ENCODE measurements around the gene PCP4L1. TPM values are rescaled to one million over a fixed set of nuclear protein-coding genes. Genes with fewer than 3 reads are reported as not detected.
A peak's percentile ranks its signal among the peaks of the same experiment; 100 is the strongest.

Gene PCP4L1
- total RNA-seq, 4 donors from 2014 or later: 6.9 to 52.7 (median 9.6) TPM

DNA sequence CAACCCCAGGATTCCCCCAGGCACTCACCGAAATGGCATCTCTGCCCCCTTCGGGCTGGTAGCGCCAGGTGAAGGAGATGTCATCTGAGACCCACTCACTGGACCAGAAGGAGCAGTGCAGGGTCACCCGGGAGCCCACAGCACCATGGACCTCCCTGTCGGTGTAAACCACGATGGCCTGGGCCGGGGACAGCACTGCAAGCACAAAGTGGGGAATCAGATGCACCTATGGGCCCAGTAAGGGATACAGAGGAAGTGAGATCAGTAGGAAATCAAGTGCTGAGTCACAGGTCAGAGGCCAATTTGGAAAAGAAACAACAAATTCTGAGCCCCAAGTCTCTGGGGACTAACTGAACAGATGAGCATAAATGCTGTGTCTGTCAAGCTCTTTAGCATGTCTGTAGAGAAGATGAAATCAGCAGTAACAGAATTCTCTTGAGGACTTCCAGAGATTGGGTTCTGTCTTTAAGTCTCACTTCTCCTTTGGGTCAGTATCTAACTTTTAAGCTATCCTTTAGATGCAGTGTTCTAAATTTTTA is 48.8 kb downstream of the PCP4L1 start:
- TF ChIP-seq, protein P1, sequence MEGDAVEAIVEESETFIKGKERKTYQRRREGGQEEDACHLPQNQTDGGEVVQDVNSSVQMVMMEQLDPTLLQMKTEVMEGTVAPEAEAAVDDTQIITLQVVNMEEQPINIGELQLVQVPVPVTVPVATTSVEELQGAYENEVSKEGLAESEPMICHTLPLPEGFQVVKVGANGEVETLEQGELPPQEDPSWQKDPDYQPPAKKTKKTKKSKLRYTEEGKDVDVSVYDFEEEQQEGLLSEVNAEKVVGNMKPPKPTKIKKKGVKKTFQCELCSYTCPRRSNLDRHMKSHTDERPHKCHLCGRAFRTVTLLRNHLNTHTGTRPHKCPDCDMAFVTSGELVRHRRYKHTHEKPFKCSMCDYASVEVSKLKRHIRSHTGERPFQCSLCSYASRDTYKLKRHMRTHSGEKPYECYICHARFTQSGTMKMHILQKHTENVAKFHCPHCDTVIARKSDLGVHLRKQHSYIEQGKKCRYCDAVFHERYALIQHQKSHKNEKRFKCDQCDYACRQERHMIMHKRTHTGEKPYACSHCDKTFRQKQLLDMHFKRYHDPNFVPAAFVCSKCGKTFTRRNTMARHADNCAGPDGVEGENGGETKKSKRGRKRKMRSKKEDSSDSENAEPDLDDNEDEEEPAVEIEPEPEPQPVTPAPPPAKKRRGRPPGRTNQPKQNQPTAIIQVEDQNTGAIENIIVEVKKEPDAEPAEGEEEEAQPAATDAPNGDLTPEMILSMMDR (IDR thresholded peaks at IDR 0.05): no peak
- no peak for TF ChIP-seq POLR2A (IDR thresholded peaks at IDR 0.05)
- intact Hi-C loops (cut with DNase I): no loop called here
- H3K9me3 ChIP-seq: no peaks in the 10 kb centered on the region
- H3K27me3 ChIP-seq: peaks cover 0 to 5% (median 0%) of the 10 kb centered on the region in 4 donors
- no peak overlapping the region for H3K4me3 ChIP-seq
- no peaks in the 10 kb centered on the region for H3K36me3 ChIP-seq
- WGBS, 2 donors: 79 to 100% methylated on average over 1 to 7 of the region's 7 CpGs
- peaks cover 11 to 34% (median 18%) of the 10 kb centered on the region in 3 donors for H3K4me1 ChIP-seq
- DNase-seq: no peak
- peak overlapping the region in 2 of 4 donors; percentile 42 to 63 for H3K27ac ChIP-seq

- intact Hi-C loops (cut with DNase I): no loop called here
- WGBS, 2 donors: 46 to 52% methylated on average over 2 of the region's 2 CpGs
- H3K4me1 ChIP-seq: peaks cover 11 to 34% (median 18%) of the 10 kb centered on the region in 3 donors
- TF ChIP-seq, protein P1 (IDR thresholded peaks at IDR 0.05): no peak
- TF ChIP-seq POLR2A (IDR thresholded peaks at IDR 0.05): no peak
- no peak overlapping the region for H3K27ac ChIP-seq
- H3K36me3 ChIP-seq: no peaks in the 10 kb centered on the region
- no peak for DNase-seq
- no peak overlapping the region for H3K4me3 ChIP-seq
- H3K27me3 ChIP-seq: peaks cover 0 to 5% (median 0%) of the 10 kb centered on the region in 4 donors
- H3K9me3 ChIP-seq: no peaks in the 10 kb centered on the region
Observed at GRCh38 chr1:161307892-161308638, 49.5 kb downstream of the PCP4L1 start.

- DNase-seq: no peak
- Histone ChIP-seq H3K4me1 (peaks cover 11 to 28% (median 12%) of the 10 kb centered on the region in 3 donors), H3K9me3 (no peaks in the 10 kb centered on the region), H3K4me3 (no peak within 1 kb of the TSS), H3K27ac (no peak within 1 kb of the TSS), H3K36me3 (no peaks in the 10 kb centered on the region), H3K27me3 (peaks cover 0 to 5% (median 0%) of the 10 kb centered on the region in 4 donors)
- no peak for TF ChIP-seq POLR2A (IDR thresholded peaks at IDR 0.05)
- TF ChIP-seq, protein P1 (IDR thresholded peaks at IDR 0.05): no peak
- WGBS, 2 donors: 38 to 60% methylated on average over 1 to 2 of the region's 2 CpGs
- intact Hi-C loops (cut with DNase I): no loop called here
Observed at GRCh38 chr1:161309868-161310267, 51.3 kb downstream of the PCP4L1 start, which contains the start of gene MPZ. MPZ (minus strand) TSS chr1:161309968; CDS start chr1:161309905, 63 bp downstream.

DNA sequence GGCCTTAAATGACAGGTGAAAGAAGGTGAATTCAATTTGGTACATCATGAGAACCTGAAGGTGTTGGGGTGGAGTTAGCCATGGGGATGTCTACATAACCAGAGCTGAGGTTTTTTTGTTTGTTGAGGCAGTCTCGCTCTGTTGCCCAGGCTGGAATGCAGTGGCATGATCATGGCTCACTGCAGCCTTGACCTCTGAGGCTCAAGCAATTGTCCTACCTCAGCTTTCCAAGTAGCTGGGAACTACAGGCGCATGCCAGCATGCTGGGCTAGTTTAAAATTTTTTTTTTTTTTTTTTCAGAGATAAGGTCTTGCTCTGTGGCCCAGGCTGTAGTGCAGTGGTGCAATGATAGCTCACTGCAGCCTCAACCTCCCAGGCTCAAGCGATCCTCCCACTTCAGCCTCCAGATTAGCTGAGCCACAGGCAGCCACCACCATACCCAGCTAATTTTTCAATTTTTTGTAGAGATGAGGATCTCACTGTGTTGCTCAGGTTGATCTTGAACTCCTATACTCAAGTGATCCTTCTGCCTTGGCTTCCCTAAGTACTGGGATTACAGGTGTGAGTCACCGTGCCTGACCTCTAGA is 53.1 kb downstream of the PCP4L1 start:
- H3K36me3 ChIP-seq: no peaks in the 10 kb centered on the region
- intact Hi-C loops (cut with DNase I): no loop called here
- no peak overlapping the region for H3K27ac ChIP-seq
- H3K9me3 ChIP-seq: no peaks in the 10 kb centered on the region
- TF ChIP-seq POLR2A (IDR thresholded peaks at IDR 0.05): no peak
- TF ChIP-seq, protein P1 (IDR thresholded peaks at IDR 0.05): no peak
- H3K27me3 ChIP-seq: peaks cover 0 to 5% (median 0%) of the 10 kb centered on the region in 4 donors
- WGBS, 2 donors: 88 to 98% methylated on average over 4 of the region's 4 CpGs
- H3K4me1 ChIP-seq: peaks cover 16 to 26% (median 18%) of the 10 kb centered on the region in 3 donors
- no peak overlapping the region for H3K4me3 ChIP-seq
- no peak for DNase-seq
